Activated CD4-positive, alpha-beta T cell treated with anti-CD3 and anti-CD28 coated beads for 36 hours (primary cell): ENCODE data around the gene BMERB1. TPM values are rescaled to one million over a fixed set of nuclear protein-coding genes. Genes with fewer than 3 reads are reported as not detected.
"Not testable (repeated sequence)": the region's sequence is repeated elsewhere in the genome, so short reads cannot be mapped to it uniquely, and the experiment has no call there.

ENCODE experiments used
- ATAC-seq: fragments of 200-7000 bp; cut with Tn5 transposase; one replicate; pipeline ENCODE4 v1.10.0; 2021; ENCODE audit warnings: mild to moderate bottlenecking, moderate library complexity
- CTCF ChIA-PET: fragments of 350-600 bp; sonication (Branson Sonifier 250); formaldehyde crosslinking; loops from one replicate; lab custom pipeline; 2021; ENCODE audit warnings: antibody characterized with exemption; lab: Charles Lee
- POLR2A ChIA-PET: fragments of 350-600 bp; sonication (Branson Sonifier 250); formaldehyde crosslinking; loops from one replicate; lab custom pipeline; 2021; ENCODE audit warnings: antibody characterized with exemption, inconsistent platforms; lab: Charles Lee
- DNase-seq: peaks from one replicate; pipeline ENCODE4 v3.0.0-alpha.2; 2020
- H3K27ac Mint-ChIP-seq: one replicate; pipeline ENCODE4 v1.8.0; 2021; ENCODE audit warnings: mixed read lengths
- H3K27me3 Mint-ChIP-seq: one replicate; pipeline ENCODE4 v1.8.0; 2021; ENCODE audit warnings: mixed read lengths
- H3K36me3 Mint-ChIP-seq: one replicate; pipeline ENCODE4 v1.8.0; 2021; ENCODE audit warnings: low read depth, mixed read lengths
- H3K4me1 Mint-ChIP-seq: one replicate; pipeline ENCODE4 v1.8.0; 2021; ENCODE audit warnings: mixed read lengths
- H3K4me3 Mint-ChIP-seq: one replicate; pipeline ENCODE4 v1.8.0; 2021; ENCODE audit warnings: mild to moderate bottlenecking, moderate library complexity, mixed read lengths
- H3K9me3 Mint-ChIP-seq: one replicate; pipeline ENCODE4 v1.8.0; 2021; ENCODE audit warnings: low read depth, mixed read lengths
- intact Hi-C, 2 experiments: fragments of 100-400 bp; cut with DNase I in 1 of 2; cut with micrococcal nuclease in 1 of 2; formaldehyde crosslinking; loops; one replicate each; pipeline versions ENCODE4 v1.14.2 to v1.15.1; 2022 to 2024; cut with DNase I, micrococcal nuclease
- total RNA-seq, 2 experiments: library from RNA; stranded (reverse); gene quantifications; one replicate each; pipeline ENCODE4 v1.2.3, GENCODE V29; 2021

BMERB1 gene
- total RNA-seq, 2 experiments from 2014 or later: 10.1 to 11.6 TPM

DNA sequence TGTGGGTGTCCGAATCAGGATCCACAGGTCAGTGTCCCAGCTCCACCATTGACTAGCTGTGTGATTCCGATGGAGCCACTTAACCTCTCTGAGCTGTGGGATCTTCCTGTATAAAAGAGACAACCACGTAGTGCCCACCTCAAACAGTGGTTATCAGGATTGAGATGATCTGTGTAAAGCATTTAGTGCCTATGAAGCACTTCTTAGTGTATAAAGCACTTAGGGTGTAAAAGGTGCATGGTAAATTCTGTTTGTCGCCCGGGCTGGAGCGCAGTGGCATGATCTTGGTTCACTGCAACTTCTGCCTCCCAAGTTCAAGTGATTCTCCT is 113.3 kb downstream of the BMERB1 start:
- H3K4me3 Mint-ChIP-seq: no peak overlapping the region
- intact Hi-C loops: no loop called here
- POLR2A ChIA-PET: no interaction called here
- CTCF ChIA-PET: interaction anchor here (1.3 to 1.4 kb wide), 2 partner anchors 12 to 40 kb away, joined by 3 to 4 read pairs; no protein-coding TSS in a partner anchor
- DNase-seq (no peak), ATAC-seq (no peak)
- H3K36me3 Mint-ChIP-seq: no peaks in the 10 kb centered on the region
- H3K27ac Mint-ChIP-seq: no peak overlapping the region
- H3K4me1 Mint-ChIP-seq: peaks cover 20% of the 10 kb centered on the region
- H3K9me3 Mint-ChIP-seq: no peaks in the 10 kb centered on the region
- H3K27me3 Mint-ChIP-seq: peaks cover 2% of the 10 kb centered on the region

DNA sequence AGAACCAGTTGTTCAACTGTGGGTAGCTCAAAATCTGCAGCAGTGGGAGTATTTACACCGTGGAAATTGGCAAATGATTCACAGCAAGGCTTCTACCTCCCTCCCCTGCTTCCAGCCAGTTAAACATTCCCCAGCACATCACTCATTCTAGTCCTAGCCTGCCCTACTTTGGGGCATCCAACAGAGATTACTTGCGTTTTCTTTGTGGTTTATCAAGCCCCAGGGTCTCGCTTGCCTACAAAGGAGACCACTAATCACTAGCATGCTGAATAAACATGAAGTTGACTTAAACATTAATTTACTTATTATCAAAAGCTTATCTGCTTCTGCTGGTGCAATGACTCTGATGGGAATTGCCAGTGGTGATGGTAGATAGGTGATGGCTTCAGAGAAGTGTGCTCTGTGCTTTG is 114.1 kb downstream of the BMERB1 start:
- POLR2A ChIA-PET: no interaction called here

DNA sequence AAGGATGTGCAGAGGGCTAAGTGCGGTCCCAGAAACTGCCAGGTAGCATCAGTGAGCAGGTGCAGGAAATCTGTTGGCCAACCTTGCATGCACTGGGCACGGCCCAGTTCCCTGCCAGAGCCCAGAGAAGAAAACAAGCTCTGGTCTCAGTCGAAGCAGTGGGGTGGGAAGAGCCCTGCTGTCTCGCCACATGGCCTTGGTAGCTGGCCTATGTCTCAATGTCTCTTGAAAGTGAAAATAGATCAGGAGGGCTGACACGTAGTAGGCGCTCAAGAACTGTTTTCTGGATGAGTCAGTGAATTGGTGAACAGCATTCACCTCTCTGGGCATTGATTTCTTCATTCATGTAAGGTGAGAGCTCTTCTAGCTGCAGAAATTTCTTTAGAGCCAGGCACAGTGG is 118.1 kb downstream of the BMERB1 start:
- peak; percentile 70 for ATAC-seq
- intact Hi-C loops: loop anchor here in 1 of 2 experiments (1.0 to 2.0 kb wide), 3 partner anchors 39 to 90 kb away; partner anchors contain the start of gene MARF1
- POLR2A ChIA-PET: interaction anchor here (0.7 to 0.9 kb wide), 2 partner anchors 38 to 43 kb away, joined by 4 to 5 read pairs; no protein-coding TSS in a partner anchor
- Mint-ChIP-seq H3K27me3 (no peaks in the 10 kb centered on the region), H3K36me3 (no peaks in the 10 kb centered on the region), H3K27ac (peak overlapping the region; percentile 63), H3K4me1 (peaks cover 28% of the 10 kb centered on the region), H3K4me3 (no peak overlapping the region), H3K9me3 (no peaks in the 10 kb centered on the region)
- CTCF ChIA-PET: interaction anchor here (1.6 kb wide), 1 partner anchor 46 kb away, joined by 4 read pairs; no protein-coding TSS in a partner anchor
- DNase-seq: peak; percentile 54

More for the DNA sequence above, 114.1 kb downstream of the BMERB1 start:
- no peaks in the 10 kb centered on the region for H3K9me3 Mint-ChIP-seq
- peaks cover 2% of the 10 kb centered on the region for H3K27me3 Mint-ChIP-seq
- no peak for DNase-seq
- H3K27ac Mint-ChIP-seq: no peak overlapping the region
- CTCF ChIA-PET: interaction anchor here (1.4 kb wide), 1 partner anchor 11 kb away, joined by 4 read pairs; no protein-coding TSS in a partner anchor
- no peaks in the 10 kb centered on the region for H3K36me3 Mint-ChIP-seq
- no peak for ATAC-seq
- H3K4me3 Mint-ChIP-seq: no peak overlapping the region
- intact Hi-C loops: no loop called here
- peaks cover 27% of the 10 kb centered on the region for H3K4me1 Mint-ChIP-seq

DNA sequence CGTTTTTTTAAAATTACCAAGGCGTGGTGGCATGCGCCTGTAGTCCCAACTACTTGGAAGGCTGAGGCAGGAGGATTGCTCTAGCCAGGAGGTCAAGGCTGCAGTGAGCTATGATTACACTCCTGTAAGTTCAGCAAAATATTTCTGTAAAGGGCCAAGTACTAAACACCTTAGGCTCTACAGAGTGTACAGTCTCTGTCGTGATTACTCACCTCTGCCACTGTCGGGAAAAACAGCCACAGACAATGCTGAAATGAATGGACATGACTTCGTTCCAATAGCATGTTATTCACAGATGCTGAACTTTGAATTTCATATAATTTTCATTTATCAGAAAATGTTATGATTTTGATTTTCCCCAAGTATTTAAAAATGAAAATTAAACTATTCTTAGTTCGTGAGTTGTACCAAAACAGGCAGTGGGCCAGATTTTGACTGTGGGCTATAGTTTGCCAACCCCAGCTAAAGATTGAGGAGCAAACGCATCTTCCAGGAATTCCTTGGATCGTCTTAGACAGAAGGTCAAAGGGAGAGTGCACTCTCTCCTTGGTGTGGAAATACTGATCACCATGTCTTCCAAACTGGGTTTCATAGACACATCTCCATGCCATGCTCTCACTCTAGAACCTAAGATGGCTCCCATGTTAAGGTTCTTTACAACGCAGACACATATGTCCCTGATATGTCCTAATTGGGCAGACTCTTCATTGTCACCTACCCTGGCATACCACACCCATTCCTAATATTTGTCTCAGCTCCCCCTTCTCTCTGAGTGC is 119.1 kb downstream of the BMERB1 start:
- no peaks in the 10 kb centered on the region for H3K9me3 Mint-ChIP-seq
- intact Hi-C loops: loop anchor here (1.0 to 2.0 kb wide), 4 partner anchors 38 to 89 kb away; partner anchors contain the start of gene MARF1 (in 1 of the 2)
- peak overlapping the region; percentile 5 for H3K27ac Mint-ChIP-seq
- H3K4me1 Mint-ChIP-seq: peaks cover 28% of the 10 kb centered on the region
- peak; percentile 81 for ATAC-seq
- ChIA-PET CTCF (interaction anchor here (0.7 kb wide), 1 partner anchor 294 kb away, joined by 3 read pairs; no protein-coding TSS in a partner anchor), POLR2A (interaction anchor here (0.7 kb wide), 1 partner anchor 11 kb away, joined by 3 read pairs; no protein-coding TSS in a partner anchor)
- no peak overlapping the region for H3K4me3 Mint-ChIP-seq
- DNase-seq: peak; percentile 72
- no peaks in the 10 kb centered on the region for H3K36me3 Mint-ChIP-seq
- no peaks in the 10 kb centered on the region for H3K27me3 Mint-ChIP-seq

DNA sequence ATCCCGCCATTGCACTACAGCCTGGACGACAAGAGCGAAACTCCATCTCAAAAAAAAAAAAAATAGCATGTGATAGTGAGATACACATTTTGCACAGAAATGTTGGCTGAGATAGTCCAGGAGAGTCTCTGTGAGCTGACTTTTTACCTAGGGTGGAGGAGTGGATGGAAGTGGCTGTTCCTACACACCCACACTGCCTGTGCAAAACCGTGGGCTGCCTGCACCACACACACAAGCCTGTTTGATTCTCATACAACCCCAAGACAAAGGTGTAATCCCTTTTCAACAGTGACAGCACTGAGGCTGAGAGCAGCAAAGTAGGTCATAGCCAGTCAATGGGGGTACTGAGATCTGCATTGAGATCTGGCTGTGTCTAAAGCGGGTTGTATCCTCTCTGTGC is 121.7 kb downstream of the BMERB1 start:
- CTCF ChIA-PET: no interaction called here
- Mint-ChIP-seq H3K36me3 (no peaks in the 10 kb centered on the region), H3K4me1 (peaks cover 25% of the 10 kb centered on the region), H3K9me3 (no peaks in the 10 kb centered on the region), H3K4me3 (no peak overlapping the region), H3K27ac (no peak overlapping the region), H3K27me3 (no peaks in the 10 kb centered on the region)
- ATAC-seq: no peak
- no peak for DNase-seq
- intact Hi-C loops: no loop called here
- POLR2A ChIA-PET: no interaction called here

DNA sequence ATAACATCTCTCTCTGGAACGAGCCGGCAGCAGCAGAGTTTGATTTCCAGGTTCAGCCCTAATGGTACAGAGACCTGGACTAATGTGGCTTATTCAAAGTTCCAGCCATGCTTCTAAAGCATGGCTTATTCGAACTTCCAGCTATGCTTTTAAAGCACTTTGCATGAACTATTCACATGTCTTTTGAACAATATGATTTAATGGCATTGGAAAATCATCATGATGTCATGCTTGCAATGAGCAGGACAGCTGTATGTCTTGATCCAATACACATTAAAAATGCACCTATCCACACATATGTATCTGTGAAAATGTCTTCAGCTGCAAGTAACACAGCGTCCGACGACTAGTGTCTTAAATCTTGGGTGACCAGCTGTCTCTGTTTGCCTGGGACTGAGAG is 122.9 kb downstream of the BMERB1 start:
- Mint-ChIP-seq H3K27me3 (no peaks in the 10 kb centered on the region), H3K4me3 (no peak overlapping the region), H3K4me1 (peaks cover 19% of the 10 kb centered on the region), H3K36me3 (no peaks in the 10 kb centered on the region), H3K9me3 (no peaks in the 10 kb centered on the region), H3K27ac (no peak overlapping the region)
- ChIA-PET POLR2A (no interaction called here), CTCF (no interaction called here)
- no peak for ATAC-seq
- intact Hi-C loops: no loop called here
- no peak for DNase-seq

DNA sequence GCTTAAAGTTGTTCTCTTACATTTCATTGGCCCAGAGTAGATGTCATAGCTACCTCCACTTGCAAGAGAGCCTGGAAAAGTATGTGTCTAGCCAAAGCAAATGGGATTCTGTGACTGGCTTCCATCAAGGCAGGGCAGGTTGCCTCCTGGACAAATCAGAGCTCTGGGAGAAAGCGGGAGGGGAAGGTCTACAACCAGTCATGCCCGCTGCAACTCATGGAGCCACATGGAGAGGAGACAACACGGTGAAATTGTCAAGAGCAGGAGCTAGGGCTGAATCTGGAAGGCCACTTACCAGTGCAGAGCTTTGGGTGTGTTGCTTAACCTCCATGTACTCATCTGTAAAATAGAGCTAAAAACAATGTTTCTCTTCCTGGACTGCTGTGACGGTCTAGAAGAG is 124.8 kb downstream of the BMERB1 start:
- Mint-ChIP-seq H3K4me1 (peaks cover 2% of the 10 kb centered on the region), H3K27ac (no peak overlapping the region), H3K9me3 (no peaks in the 10 kb centered on the region), H3K27me3 (no peaks in the 10 kb centered on the region), H3K4me3 (no peak overlapping the region), H3K36me3 (peaks cover 1% of the 10 kb centered on the region)
- POLR2A ChIA-PET: no interaction called here
- DNase-seq (no peak), ATAC-seq (no peak)
- CTCF ChIA-PET: interaction anchor here (0.6 to 1.6 kb wide), 5 partner anchors 11 to 204 kb away, joined by 3 to 4 read pairs (median 3); no protein-coding TSS in a partner anchor
- intact Hi-C loops: no loop called here

DNA sequence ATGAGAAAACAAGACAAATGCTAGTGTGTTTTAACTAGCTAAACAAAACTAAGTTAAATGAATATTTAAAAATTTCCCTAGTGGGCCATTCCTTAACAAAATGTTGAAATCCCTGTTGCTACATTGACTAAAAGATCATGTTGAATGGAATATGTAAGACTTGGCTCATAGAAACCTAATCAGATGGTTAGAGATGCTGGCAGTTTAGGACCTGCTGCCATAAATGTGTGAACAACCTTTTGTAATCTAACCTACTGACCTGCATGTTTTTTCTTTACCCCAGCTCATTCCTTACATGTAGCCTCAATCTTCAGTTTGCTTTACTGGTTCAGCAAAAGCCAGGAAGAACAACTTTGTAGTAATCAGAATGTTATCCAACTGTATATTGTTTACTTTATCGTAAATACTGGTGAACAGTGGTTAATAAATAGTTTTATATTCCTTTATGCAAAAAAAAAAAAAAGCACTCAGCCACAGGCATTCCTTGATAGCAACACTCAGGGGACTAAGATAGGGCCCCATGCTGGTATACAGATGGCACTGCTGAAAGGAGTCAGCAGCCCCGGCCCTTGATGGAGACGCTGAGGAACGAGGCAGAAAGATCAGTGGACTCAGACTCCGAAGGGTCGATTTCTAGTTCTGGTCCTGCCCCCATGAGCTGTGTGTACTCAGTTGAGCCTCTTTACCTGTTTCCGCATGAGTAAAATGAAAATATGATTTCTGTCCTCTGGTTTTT is 130.4 kb downstream of the BMERB1 start:
- Mint-ChIP-seq H3K27ac (no peak overlapping the region), H3K4me3 (no peak overlapping the region), H3K27me3 (no peaks in the 10 kb centered on the region), H3K36me3 (peaks cover 1% of the 10 kb centered on the region), H3K4me1 (peaks cover 2% of the 10 kb centered on the region), H3K9me3 (no peaks in the 10 kb centered on the region)
- intact Hi-C loops: no loop called here
- no peak for DNase-seq
- ChIA-PET POLR2A (interaction anchor here (0.6 kb wide), 2 partner anchors 11 to 48 kb away, joined by 3 to 4 read pairs; no protein-coding TSS in a partner anchor), CTCF (interaction anchor here (0.8 to 1.4 kb wide), 2 partner anchors 10 to 309 kb away, joined by 3 read pairs; no protein-coding TSS in a partner anchor)
- ATAC-seq: no peak

DNA sequence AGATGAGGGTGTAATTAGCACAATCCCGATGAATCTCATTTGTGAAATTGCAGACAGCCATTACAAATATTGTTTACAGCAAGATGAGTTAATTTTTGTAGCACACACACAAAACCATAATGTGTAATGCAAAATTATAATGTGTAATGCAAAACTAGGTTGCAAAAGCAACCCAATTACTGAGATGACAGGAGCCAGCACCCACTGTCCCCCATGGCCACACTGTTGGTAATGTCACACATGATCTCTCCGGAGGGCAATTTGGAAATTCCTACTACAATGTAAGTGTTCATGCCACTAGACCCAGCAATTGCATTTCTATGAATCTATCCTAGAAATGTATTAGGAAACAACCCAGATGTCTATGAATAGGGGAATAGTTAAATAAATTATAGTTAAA is 131.7 kb downstream of the BMERB1 start:
- H3K27me3 Mint-ChIP-seq: no peaks in the 10 kb centered on the region
- DNase-seq: no peak
- no peak overlapping the region for H3K4me3 Mint-ChIP-seq
- H3K9me3 Mint-ChIP-seq: no peaks in the 10 kb centered on the region
- peaks cover 2% of the 10 kb centered on the region for H3K4me1 Mint-ChIP-seq
- ChIA-PET CTCF (no interaction called here), POLR2A (no interaction called here)
- peaks cover 4% of the 10 kb centered on the region for H3K36me3 Mint-ChIP-seq
- H3K27ac Mint-ChIP-seq: no peak overlapping the region
- intact Hi-C loops: no loop called here
- no peak for ATAC-seq

DNA sequence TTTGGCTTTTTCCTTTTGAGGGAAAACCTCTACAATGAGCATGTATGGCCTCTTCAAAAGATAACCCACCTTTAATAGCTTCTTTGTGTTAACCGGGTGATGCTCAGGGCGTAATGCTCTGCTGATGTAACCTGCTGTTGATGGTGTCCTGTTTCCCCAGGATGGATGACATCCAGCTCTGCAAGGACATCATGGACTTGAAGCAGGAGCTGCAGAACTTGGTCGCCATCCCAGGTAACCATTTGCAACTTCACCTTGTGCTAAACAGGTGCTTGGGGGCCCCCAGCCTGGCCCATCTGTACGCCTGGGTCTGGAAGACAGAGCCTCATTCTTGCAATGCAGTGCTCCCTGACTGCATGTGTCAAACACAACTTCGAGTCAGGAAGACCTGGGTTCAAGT is 133.4 kb downstream of the BMERB1 start:
- peaks cover 18% of the 10 kb centered on the region for H3K4me1 Mint-ChIP-seq
- no peaks in the 10 kb centered on the region for H3K27me3 Mint-ChIP-seq
- ATAC-seq (no peak), DNase-seq (no peak)
- H3K36me3 Mint-ChIP-seq: peaks cover 12% of the 10 kb centered on the region
- H3K4me3 Mint-ChIP-seq: no peak overlapping the region
- no peak overlapping the region for H3K27ac Mint-ChIP-seq
- ChIA-PET CTCF (interaction anchor here (0.5 kb wide), 1 partner anchor 18 kb away, joined by 3 read pairs; no protein-coding TSS in a partner anchor), POLR2A (no interaction called here)
- peaks cover 9% of the 10 kb centered on the region for H3K9me3 Mint-ChIP-seq
- intact Hi-C loops: no loop called here

DNA sequence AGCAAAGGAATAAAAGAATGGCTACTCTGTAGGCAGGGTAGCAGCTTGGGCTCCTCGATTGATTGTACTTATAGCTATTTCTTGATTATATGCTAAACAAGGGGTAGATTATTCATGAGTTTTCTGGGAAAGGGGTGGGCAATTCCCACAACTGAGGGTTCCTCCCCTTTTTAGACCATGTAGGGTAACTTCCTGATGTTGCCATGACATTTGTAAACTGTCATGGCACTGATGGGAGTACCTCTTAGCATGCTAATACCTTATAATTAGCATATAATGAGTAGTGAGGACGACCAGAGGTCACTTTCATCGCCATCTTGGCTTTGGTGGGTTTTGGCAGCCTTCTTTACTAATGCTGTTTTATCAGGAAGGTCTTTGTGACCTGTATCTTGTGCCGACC is 136.3 kb downstream of the BMERB1 start:
- H3K4me1 Mint-ChIP-seq: peaks cover 29% of the 10 kb centered on the region
- peaks cover 16% of the 10 kb centered on the region for H3K9me3 Mint-ChIP-seq
- H3K27ac Mint-ChIP-seq, POLR2A ChIA-PET, ATAC-seq, DNase-seq, CTCF ChIA-PET, H3K4me3 Mint-ChIP-seq, H3K27me3 Mint-ChIP-seq, intact Hi-C loops: not testable (repeated sequence)
- peaks cover 30% of the 10 kb centered on the region for H3K36me3 Mint-ChIP-seq
